Thyroid gland (tissue), 4 donors: ENCODE results near the gene GALNT2. TPM values are rescaled to one million over a fixed set of nuclear protein-coding genes. Genes with fewer than 3 reads are reported as not detected.

ENCODE experiments used
- DNase-seq, 2 donors: peaks; one replicate each; pipeline ENCODE4 v3.0.0-alpha.2; 2019
- H3K27ac ChIP-seq, 3 donors: fragments of 200-600 bp; sonication (generic); 1 replicate in 2 of 3; 2 replicates in 1 of 3; pipeline ENCODE4 v1.5.1; 2016 to 2019; ENCODE audit warnings: mild to moderate bottlenecking in 1 of 3, moderate library complexity in 1 of 3
- H3K27me3 ChIP-seq: fragments of 200-600 bp; sonication (generic); one replicate; pipeline ENCODE4 v1.5.1; 2019
- H3K36me3 ChIP-seq, 2 donors: fragments of 200-600 bp; sonication (generic); one replicate each; pipeline ENCODE4 v1.5.1; 2016 to 2019
- H3K4me1 ChIP-seq, 2 donors: fragments of 200-600 bp; sonication (generic); one replicate each; pipeline ENCODE4 v1.5.1; 2017 to 2019
- H3K4me3 ChIP-seq, 3 donors: fragments of 200-600 bp; sonication (generic); replicated peaks in 1 of 3; 1 replicate in 2 of 3; 2 replicates in 1 of 3; pipeline ENCODE4 v1.5.1; 2016; ENCODE audit warnings: mild to moderate bottlenecking in 1 of 3
- H3K9me3 ChIP-seq: fragments of 200-600 bp; sonication (generic); one replicate; pipeline ENCODE4 v1.5.1; 2017
- CTCF ChIP-seq, 6 experiments: fragments of 200-600 bp in 3 of 6; fragments of 450-650 bp in 3 of 6; sonication (generic) in 3 of 6; IDR thresholded peaks; one replicate each; pipeline ENCODE4 v1.5.1; 2016 to 2019; ENCODE audit warnings: antibody characterized with exemption in 6 of 6, mild to moderate bottlenecking in 2 of 6, inconsistent platforms in 1 of 6, moderate library complexity in 1 of 6
- POLR2A ChIP-seq, 2 donors: fragments of 450-650 bp; IDR thresholded peaks; one replicate each; pipeline ENCODE4 v1.6.1; 2017; ENCODE audit warnings: antibody characterized with exemption in 2 of 2, mild to moderate bottlenecking in 2 of 2, moderate library complexity in 1 of 2
- WGBS, 2 donors: methylation state at CpG; one replicate each; pipeline ENCODE4 v1.1.5; 2017; 5-methylcytosine and 5-hydroxymethylcytosine counted together
- intact Hi-C: fragments of 100-400 bp; cut with DNase I; formaldehyde crosslinking; loops from one replicate; pipeline ENCODE4 v1.15.1; 2023
- total RNA-seq, 4 donors: library from RNA; depleted of rRNA; stranded (reverse); fragments of >200 nt; gene quantifications; one replicate each; pipeline ENCODE4 v1.2.3, GENCODE V29; 2016

GALNT2 gene
- total RNA-seq, 4 donors from 2014 or later: 26.2 to 48.9 (median 42.3) TPM

GRCh38 chr1:230052018-230052417 is 15.0 kb upstream of the GALNT2 start:
- Histone ChIP-seq H3K4me3 (no peak overlapping the region), H3K27ac (no peak overlapping the region), H3K9me3 (no peaks in the 10 kb centered on the region), H3K4me1 (no peaks in the 10 kb centered on the region), H3K27me3 (no peaks in the 10 kb centered on the region), H3K36me3 (no peaks in the 10 kb centered on the region)
- DNase-seq: no peak
- intact Hi-C loops: no loop called here
- TF ChIP-seq POLR2A (IDR thresholded peaks at IDR 0.05) (no peak), CTCF (IDR thresholded peaks at IDR 0.05) (no peak)
- WGBS, 2 donors: 94 to 100% methylated on average over 2 of the region's 2 CpGs

DNA sequence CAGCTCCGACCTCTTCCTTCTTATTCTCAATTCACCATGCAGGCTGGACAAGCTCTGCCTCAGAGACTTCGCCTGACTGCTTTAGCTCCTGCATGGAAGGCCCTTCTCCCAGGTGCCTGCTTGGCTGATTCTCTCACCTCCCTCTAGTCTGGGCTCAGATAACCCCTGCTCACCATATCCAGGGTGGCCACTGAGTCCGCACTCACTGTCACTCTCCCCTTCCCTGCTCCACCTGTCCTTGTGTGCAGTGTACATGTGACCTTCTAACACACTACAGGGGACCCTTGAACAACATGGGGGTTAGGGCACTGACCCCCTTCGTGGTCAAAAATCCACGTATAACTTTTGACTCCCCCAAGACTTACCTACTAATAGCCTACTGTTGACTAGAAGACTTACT is 14.4 kb upstream of the GALNT2 start:
- no peak for DNase-seq
- Histone ChIP-seq H3K4me3 (no peak overlapping the region), H3K4me1 (no peaks in the 10 kb centered on the region), H3K27ac (no peak overlapping the region), H3K27me3 (no peaks in the 10 kb centered on the region), H3K36me3 (no peaks in the 10 kb centered on the region), H3K9me3 (no peaks in the 10 kb centered on the region)
- WGBS, 2 donors: 80 to 87% methylated on average over 5 of the region's 5 CpGs
- TF ChIP-seq POLR2A (IDR thresholded peaks at IDR 0.05) (no peak), CTCF (IDR thresholded peaks at IDR 0.05) (no peak)
- intact Hi-C loops: no loop called here

DNA sequence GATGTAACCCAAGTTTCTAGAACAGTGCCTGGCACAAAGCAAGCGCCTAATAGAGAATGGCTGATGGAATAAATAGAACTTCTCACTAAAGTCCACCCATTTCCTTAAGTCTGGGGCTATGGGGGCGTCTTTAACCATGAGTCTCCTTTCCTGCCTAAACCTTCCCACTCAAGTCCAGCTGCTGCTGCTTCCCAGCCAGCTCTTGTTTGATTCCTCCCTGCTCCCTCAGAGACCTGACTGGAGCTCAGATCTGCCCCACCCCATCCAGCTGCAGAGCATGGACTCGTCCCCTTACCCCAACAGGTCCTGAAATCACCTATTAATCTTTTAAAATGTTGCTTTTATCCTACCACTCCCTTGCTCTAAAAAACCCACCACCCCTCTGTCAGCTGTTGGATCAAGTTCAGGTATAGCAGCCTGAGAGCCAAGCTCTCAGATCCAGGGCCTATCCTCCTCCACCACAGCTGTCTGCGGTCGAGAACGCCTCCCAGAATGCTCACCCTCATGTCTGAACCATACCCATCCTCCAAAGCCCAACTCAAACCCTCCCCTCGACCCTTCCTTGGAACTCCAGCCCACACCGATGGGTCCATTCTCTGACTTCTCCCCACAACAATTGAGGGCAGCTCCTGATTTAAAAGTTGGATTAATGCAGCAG is 12.8 kb upstream of the GALNT2 start:
- WGBS, 2 donors: 86 to 88% methylated on average over 8 of the region's 8 CpGs
- Histone ChIP-seq H3K27me3 (no peaks in the 10 kb centered on the region), H3K4me1 (no peaks in the 10 kb centered on the region), H3K27ac (no peak overlapping the region), H3K36me3 (no peaks in the 10 kb centered on the region), H3K4me3 (no peak overlapping the region), H3K9me3 (no peaks in the 10 kb centered on the region)
- intact Hi-C loops: no loop called here
- DNase-seq: no peak
- TF ChIP-seq CTCF (IDR thresholded peaks at IDR 0.05) (no peak), POLR2A (IDR thresholded peaks at IDR 0.05) (no peak)

DNA sequence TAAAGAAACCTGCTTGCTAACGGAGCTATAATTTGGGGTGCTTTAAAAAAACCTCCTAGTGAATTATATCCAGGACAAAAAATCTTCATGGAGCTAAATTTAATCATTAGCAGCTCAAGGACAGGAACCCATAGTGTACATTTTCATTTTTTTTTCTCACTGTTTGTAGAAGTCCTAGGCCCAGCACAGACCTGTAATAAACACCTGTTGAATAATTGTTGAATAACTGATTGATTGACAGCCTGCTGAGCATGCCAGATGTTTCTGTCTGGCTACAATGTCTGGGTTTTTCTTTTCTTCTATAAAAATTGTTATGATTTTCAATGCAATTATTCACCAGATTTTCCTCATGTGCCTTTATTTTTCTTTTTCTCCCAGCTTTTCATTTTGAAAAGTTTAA is 10.9 kb upstream of the GALNT2 start:
- intact Hi-C loops: no loop called here
- WGBS, 2 donors: 93 to 94% methylated on average over 1 of the region's 1 CpG
- no peak overlapping the region for H3K4me3 ChIP-seq
- no peaks in the 10 kb centered on the region for H3K9me3 ChIP-seq
- no peaks in the 10 kb centered on the region for H3K4me1 ChIP-seq
- TF ChIP-seq CTCF (IDR thresholded peaks at IDR 0.05) (no peak), POLR2A (IDR thresholded peaks at IDR 0.05) (no peak)
- no peaks in the 10 kb centered on the region for H3K27me3 ChIP-seq
- no peak overlapping the region for H3K27ac ChIP-seq
- H3K36me3 ChIP-seq: no peaks in the 10 kb centered on the region
- DNase-seq: no peak

- no peaks in the 10 kb centered on the region for H3K9me3 ChIP-seq
- no peak overlapping the region for H3K4me3 ChIP-seq
- H3K27ac ChIP-seq: no peak overlapping the region
- no peak for DNase-seq
- no peaks in the 10 kb centered on the region for H3K4me1 ChIP-seq
- H3K27me3 ChIP-seq: no peaks in the 10 kb centered on the region
- intact Hi-C loops: no loop called here
- WGBS, 2 donors: 71 to 75% methylated on average over 4 of the region's 4 CpGs
- no peak for TF ChIP-seq CTCF (IDR thresholded peaks at IDR 0.05)
- no peak for TF ChIP-seq POLR2A (IDR thresholded peaks at IDR 0.05)
- H3K36me3 ChIP-seq: no peaks in the 10 kb centered on the region
These were observed 9.9 kb upstream of the GALNT2 start for GRCh38 chr1:230057100-230057499.
